B cell (primary cell): ENCODE measurements around the gene BMAL1. TPM values are rescaled to one million over a fixed set of nuclear protein-coding genes. Genes with fewer than 3 reads are reported as not detected.

ENCODE experiments used
- ATAC-seq: fragments of 200-7000 bp; cut with Tn5 transposase; one replicate; pipeline ENCODE4 v1.10.0; 2021; ENCODE audit warnings: low read depth, mild to moderate bottlenecking, moderate number of reproducible peaks, moderate library complexity
- CTCF ChIA-PET: fragments of 350-600 bp; sonication (Branson Sonifier 250); formaldehyde crosslinking; loops from one replicate; lab custom pipeline; 2021; ENCODE audit warnings: antibody characterized with exemption, inconsistent platforms; lab: Charles Lee
- POLR2A ChIA-PET: fragments of 350-600 bp; sonication (Branson Sonifier 250); formaldehyde crosslinking; loops from one replicate; lab custom pipeline; 2021; ENCODE audit warnings: antibody characterized with exemption; lab: Charles Lee
- DNase-seq: peaks from one replicate; pipeline ENCODE4 v3.0.0; 2013
- H2AFZ ChIP-seq: 2 replicates; pipeline ENCODE4 v1.6.1; 2012; ENCODE audit warnings: mild to moderate bottlenecking, low read depth, low read length; ENCODE audit not compliant: insufficient read depth, poor library complexity, severe bottlenecking
- H3K27ac ChIP-seq, 2 donors: 1 replicate in 1 of 2; 2 replicates in 1 of 2; pipeline ENCODE4 v1.5.1; 2012 to 2013; ENCODE audit warnings: low read length in 2 of 2, mild to moderate bottlenecking in 2 of 2, moderate library complexity in 1 of 2
- H3K27me3 ChIP-seq, 4 experiments: fragments of 200-600 bp in 1 of 4; sonication (generic) in 1 of 4; replicated peaks in 1 of 4; 1 replicate in 2 of 4; 2 replicates in 2 of 4; pipeline versions ENCODE4 v1.6.1 to v1.7.0; 2013 to 2016; ENCODE audit warnings: low read length in 3 of 4, mild to moderate bottlenecking in 2 of 4, mixed read lengths in 1 of 4, moderate library complexity in 1 of 4; ENCODE audit not compliant: insufficient read depth in 4 of 4, control insufficient read depth in 3 of 4; ENCODE audit errors: control extremely low read depth in 1 of 4
- H3K36me3 ChIP-seq, 2 experiments: replicated peaks in 1 of 2; 1 replicate in 1 of 2; 2 replicates in 1 of 2; pipeline versions ENCODE4 v1.6.1 to v1.7.1; 2013; ENCODE audit warnings: low read length in 1 of 2; ENCODE audit not compliant: insufficient read depth in 2 of 2, control insufficient read depth in 1 of 2; ENCODE audit errors: control extremely low read depth in 1 of 2, extremely low read depth in 1 of 2
- H3K4me1 ChIP-seq, 2 donors: fragments of 200-600 bp in 1 of 2; sonication (generic) in 1 of 2; 1 replicate in 1 of 2; 2 replicates in 1 of 2; pipeline versions ENCODE4 v1.5.1 to v1.6.1; 2013 to 2017; ENCODE audit warnings: low read length in 2 of 2; ENCODE audit not compliant: control insufficient read depth in 2 of 2, insufficient read depth in 2 of 2
- H3K4me2 ChIP-seq: replicated peaks from 2 replicates; pipeline ENCODE3; 2012; ENCODE audit warnings: mild to moderate bottlenecking, low read depth, low read length; ENCODE audit not compliant: poor library complexity, severe bottlenecking
- H3K4me3 ChIP-seq, 5 experiments: fragments of 200-600 bp in 1 of 5; sonication (generic) in 1 of 5; 1 replicate in 3 of 5; 2 replicates in 2 of 5; pipeline versions ENCODE4 v1.5.1 to v1.7.0; 2011 to 2016; ENCODE audit warnings: low read length in 4 of 5, mild to moderate bottlenecking in 4 of 5, low read depth in 2 of 5, control low read depth in 1 of 5, moderate library complexity in 1 of 5; ENCODE audit not compliant: insufficient read depth in 1 of 5; ENCODE audit errors: control extremely low read depth in 1 of 5, extremely low read depth in 1 of 5
- H3K79me2 ChIP-seq: fragments of 200-600 bp; sonication (generic); one replicate; pipeline ENCODE4 v1.6.0; 2016; ENCODE audit warnings: low read length; ENCODE audit not compliant: control insufficient read depth, insufficient read depth
- H3K9ac ChIP-seq: fragments of 200-600 bp; sonication (generic); 2 replicates; pipeline ENCODE4 v1.6.1; 2017; ENCODE audit warnings: mild to moderate bottlenecking, low read length, moderate library complexity
- H3K9me3 ChIP-seq, 3 donors: one replicate each; pipeline versions ENCODE4 v1.6.1 to v1.7.1; 2013; ENCODE audit warnings: low read length in 2 of 3; ENCODE audit not compliant: control insufficient read depth in 2 of 3, insufficient read depth in 1 of 3; ENCODE audit errors: control extremely low read depth in 1 of 3
- H4K20me1 ChIP-seq: 2 replicates; pipeline ENCODE4 v1.6.0; 2012; ENCODE audit warnings: mild to moderate bottlenecking, low read length; ENCODE audit not compliant: insufficient read depth, control insufficient read depth, poor library complexity, severe bottlenecking
- H3K27ac Mint-ChIP-seq: one replicate; pipeline ENCODE4 v1.8.0; 2021; ENCODE audit warnings: mixed read lengths
- H3K27me3 Mint-ChIP-seq: one replicate; pipeline ENCODE4 v1.8.0; 2021; ENCODE audit warnings: mixed read lengths
- H3K4me1 Mint-ChIP-seq: one replicate; pipeline ENCODE4 v1.8.0; 2021; ENCODE audit warnings: mixed read lengths
- H3K4me3 Mint-ChIP-seq: one replicate; pipeline ENCODE4 v1.8.0; 2021; ENCODE audit warnings: mixed read lengths
- H3K9me3 Mint-ChIP-seq: one replicate; pipeline ENCODE4 v1.8.0; 2022; ENCODE audit warnings: mixed read lengths; ENCODE audit not compliant: insufficient read depth
- EZH2 ChIP-seq: IDR thresholded peaks from 2 replicates; pipeline ENCODE4 v1.6.1; 2012; ENCODE audit warnings: borderline replicate concordance, low read depth, mild to moderate bottlenecking, moderate library complexity, low read length; ENCODE audit not compliant: insufficient read depth, poor library complexity, severe bottlenecking
- WGBS: methylation state at CpG from one replicate; pipeline ENCODE4 v1.1.5; 2013; ENCODE audit warnings: missing lambda C conversion rate; ENCODE audit not compliant: insufficient coverage; 5-methylcytosine and 5-hydroxymethylcytosine counted together
- intact Hi-C: fragments of 100-400 bp; cut with micrococcal nuclease; formaldehyde crosslinking; loops from one replicate; pipeline ENCODE4 v1.10.0; 2022
- polyA plus RNA-seq: library from polyadenylated mRNA; depleted of rRNA; stranded (reverse); fragments of >200 nt; gene quantifications from 2 replicates; pipeline ENCODE4 v1.2.3, GENCODE V29; 2012
- total RNA-seq, 2 donors: library from RNA; stranded (reverse); fragments of 120-200 nt in 1 of 2; gene quantifications; 1 replicate in 1 of 2; 2 replicates in 1 of 2; pipeline versions ENCODE4 v1.2.3 to v1.2.4, GENCODE V29; 2013 to 2022
- TF ChIP-seq, protein P1 (sequence below): fragments of 200-600 bp; IDR thresholded peaks from one replicate; pipeline ENCODE4 v1.8.0; 2022; ENCODE audit warnings: antibody characterized with exemption, mild to moderate bottlenecking

Gene BMAL1
- total and polyA plus RNA-seq, 2 donors (not counting 1 experiment from before 2014, with no cell fraction given) = 8.6 to 39.1 TPM

GRCh38 chr11:13242564-13242963 lies 35.0 kb upstream of the BMAL1 start:
- no peak overlapping the region for H3K9ac ChIP-seq
- H3K27ac ChIP-seq = no peak overlapping the region
- POLR2A ChIA-PET = no interaction called here
- TF ChIP-seq EZH2 = no peak
- TF ChIP-seq, protein P1, sequence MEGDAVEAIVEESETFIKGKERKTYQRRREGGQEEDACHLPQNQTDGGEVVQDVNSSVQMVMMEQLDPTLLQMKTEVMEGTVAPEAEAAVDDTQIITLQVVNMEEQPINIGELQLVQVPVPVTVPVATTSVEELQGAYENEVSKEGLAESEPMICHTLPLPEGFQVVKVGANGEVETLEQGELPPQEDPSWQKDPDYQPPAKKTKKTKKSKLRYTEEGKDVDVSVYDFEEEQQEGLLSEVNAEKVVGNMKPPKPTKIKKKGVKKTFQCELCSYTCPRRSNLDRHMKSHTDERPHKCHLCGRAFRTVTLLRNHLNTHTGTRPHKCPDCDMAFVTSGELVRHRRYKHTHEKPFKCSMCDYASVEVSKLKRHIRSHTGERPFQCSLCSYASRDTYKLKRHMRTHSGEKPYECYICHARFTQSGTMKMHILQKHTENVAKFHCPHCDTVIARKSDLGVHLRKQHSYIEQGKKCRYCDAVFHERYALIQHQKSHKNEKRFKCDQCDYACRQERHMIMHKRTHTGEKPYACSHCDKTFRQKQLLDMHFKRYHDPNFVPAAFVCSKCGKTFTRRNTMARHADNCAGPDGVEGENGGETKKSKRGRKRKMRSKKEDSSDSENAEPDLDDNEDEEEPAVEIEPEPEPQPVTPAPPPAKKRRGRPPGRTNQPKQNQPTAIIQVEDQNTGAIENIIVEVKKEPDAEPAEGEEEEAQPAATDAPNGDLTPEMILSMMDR = no peak
- ATAC-seq (no peak), DNase-seq (no peak)
- no peak overlapping the region for H2AFZ ChIP-seq
- WGBS = no CpG with 5 or more reads among the region's 3 CpGs
- Mint-ChIP-seq H3K27me3 (peaks cover 48% of the 10 kb centered on the region), H3K9me3 (no peaks in the 10 kb centered on the region), H3K27ac (no peak overlapping the region), H3K4me1 (no peaks in the 10 kb centered on the region), H3K4me3 (no peak overlapping the region)
- intact Hi-C loops = no loop called here
- no peaks in the 10 kb centered on the region for H4K20me1 ChIP-seq
- H3K79me2 ChIP-seq = no peaks in the 10 kb centered on the region
- no peaks in the 10 kb centered on the region for H3K36me3 ChIP-seq
- CTCF ChIA-PET = interaction anchor here (1.5 kb wide), 1 partner anchor 13 kb away, joined by 4 read pairs; no protein-coding TSS in a partner anchor
- no peaks in the 10 kb centered on the region for H3K4me1 ChIP-seq
- H3K4me3 ChIP-seq = no peak overlapping the region
- H3K27me3 ChIP-seq = peaks cover 0 to 5% (median 4%) of the 10 kb centered on the region in 4 experiments
- H3K9me3 ChIP-seq = no peaks in the 10 kb centered on the region
- no peak overlapping the region for H3K4me2 ChIP-seq

- Histone ChIP-seq H3K79me2 (no peaks in the 10 kb centered on the region), H3K4me3 (no peak overlapping the region), H3K9ac (no peak overlapping the region), H3K4me2 (no peak overlapping the region), H3K36me3 (no peaks in the 10 kb centered on the region), H3K27me3 (peaks cover 0 to 5% (median 3%) of the 10 kb centered on the region in 4 experiments), H3K4me1 (no peaks in the 10 kb centered on the region), H3K9me3 (no peaks in the 10 kb centered on the region), H4K20me1 (no peaks in the 10 kb centered on the region), H2AFZ (no peak overlapping the region), H3K27ac (no peak overlapping the region)
- no peaks in the 10 kb centered on the region for H3K4me1 Mint-ChIP-seq
- CTCF ChIA-PET = interaction anchor here (1.0 to 2.0 kb wide), 4 partner anchors 8 to 137 kb away, joined by 3 to 10 read pairs (median 4); no protein-coding TSS in a partner anchor
- 71% methylated on average over 3 of the region's 5 CpGs for WGBS
- POLR2A ChIA-PET = no interaction called here
- H3K27ac Mint-ChIP-seq = no peak overlapping the region
- TF ChIP-seq, protein P1 = no peak
- TF ChIP-seq EZH2 = no peak
- ATAC-seq = no peak
- intact Hi-C loops = no loop called here
- no peak for DNase-seq
- H3K27me3 Mint-ChIP-seq = peaks cover 39% of the 10 kb centered on the region
- no peaks in the 10 kb centered on the region for H3K9me3 Mint-ChIP-seq
- H3K4me3 Mint-ChIP-seq = no peak overlapping the region
These were observed 29.8 kb upstream of the BMAL1 start for GRCh38 chr11:13247606-13248296.
